H4 (cell line): Measurements from ENCODE around the gene ZFPM1. TPM values are rescaled to one million over a fixed set of nuclear protein-coding genes. Genes with fewer than 3 reads are reported as not detected.

ENCODE experiments used
- DNase-seq: peaks from one replicate; pipeline ENCODE4 v3.0.0-alpha.2; 2015; ENCODE audit warnings: low spot score
- total RNA-seq: library from RNA; depleted of rRNA; stranded (reverse); fragments of >200 nt; shearing (Covaris generic); gene quantifications from 2 replicates; pipeline ENCODE4 v1.2.3, GENCODE V29; 2014

ZFPM1 gene
- total RNA-seq, 1 experiment from 2014 or later = 0.29 TPM

DNA sequence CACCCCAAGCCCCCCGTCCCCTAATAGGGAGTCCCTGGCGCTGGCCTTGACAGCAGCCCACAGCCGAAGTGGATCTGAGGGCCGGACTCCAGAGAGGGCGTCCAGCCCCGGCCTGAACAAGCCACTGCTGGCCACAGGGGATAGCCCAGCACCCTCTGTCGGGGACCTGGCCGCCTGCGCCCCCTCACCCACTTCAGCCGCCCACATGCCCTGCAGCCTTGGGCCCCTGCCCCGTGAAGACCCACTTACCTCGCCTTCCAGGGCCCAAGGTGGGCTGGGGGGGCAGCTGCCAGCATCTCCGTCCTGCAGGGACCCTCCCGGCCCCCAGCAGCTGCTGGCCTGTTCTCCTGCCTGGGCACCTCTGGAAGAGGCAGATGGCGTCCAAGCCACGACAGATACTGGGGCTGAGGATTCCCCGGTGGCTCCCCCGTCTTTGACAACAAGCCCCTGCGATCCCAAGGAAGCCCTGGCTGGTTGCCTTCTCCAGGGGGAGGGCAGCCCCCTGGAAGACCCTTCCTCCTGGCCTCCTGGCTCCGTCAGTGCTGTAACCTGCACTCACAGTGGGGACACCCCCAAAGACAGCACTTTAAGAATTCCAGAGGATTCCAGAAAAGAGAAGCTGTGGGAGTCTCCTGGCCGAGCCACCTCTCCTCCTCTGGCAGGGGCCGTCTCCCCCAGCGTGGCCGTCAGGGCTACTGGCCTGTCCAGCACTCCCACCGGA lies 19.3 kb upstream of the ZFPM1 start:
- DNase-seq = no peak

DNA sequence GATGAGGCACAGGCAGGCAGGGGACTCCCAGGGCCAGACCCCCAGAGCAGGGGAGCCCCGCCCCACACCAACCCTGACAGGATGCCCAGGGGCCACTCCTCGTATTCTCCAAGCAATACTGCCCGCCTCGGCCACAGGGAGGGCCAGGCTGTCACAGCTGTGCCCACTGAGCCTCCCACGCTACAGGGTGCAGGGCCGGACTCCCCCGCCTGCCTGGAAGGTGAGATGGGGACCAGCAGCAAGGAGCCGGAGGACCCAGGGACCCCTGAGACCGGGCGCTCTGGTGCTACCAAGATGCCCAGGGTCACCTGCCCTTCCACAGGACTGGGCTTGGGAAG lies 18.8 kb upstream of the ZFPM1 start:
- no peak for DNase-seq

- no peak for DNase-seq
These were observed 18.3 kb upstream of the ZFPM1 start for GRCh38 chr16:88434746-88435145.

DNA sequence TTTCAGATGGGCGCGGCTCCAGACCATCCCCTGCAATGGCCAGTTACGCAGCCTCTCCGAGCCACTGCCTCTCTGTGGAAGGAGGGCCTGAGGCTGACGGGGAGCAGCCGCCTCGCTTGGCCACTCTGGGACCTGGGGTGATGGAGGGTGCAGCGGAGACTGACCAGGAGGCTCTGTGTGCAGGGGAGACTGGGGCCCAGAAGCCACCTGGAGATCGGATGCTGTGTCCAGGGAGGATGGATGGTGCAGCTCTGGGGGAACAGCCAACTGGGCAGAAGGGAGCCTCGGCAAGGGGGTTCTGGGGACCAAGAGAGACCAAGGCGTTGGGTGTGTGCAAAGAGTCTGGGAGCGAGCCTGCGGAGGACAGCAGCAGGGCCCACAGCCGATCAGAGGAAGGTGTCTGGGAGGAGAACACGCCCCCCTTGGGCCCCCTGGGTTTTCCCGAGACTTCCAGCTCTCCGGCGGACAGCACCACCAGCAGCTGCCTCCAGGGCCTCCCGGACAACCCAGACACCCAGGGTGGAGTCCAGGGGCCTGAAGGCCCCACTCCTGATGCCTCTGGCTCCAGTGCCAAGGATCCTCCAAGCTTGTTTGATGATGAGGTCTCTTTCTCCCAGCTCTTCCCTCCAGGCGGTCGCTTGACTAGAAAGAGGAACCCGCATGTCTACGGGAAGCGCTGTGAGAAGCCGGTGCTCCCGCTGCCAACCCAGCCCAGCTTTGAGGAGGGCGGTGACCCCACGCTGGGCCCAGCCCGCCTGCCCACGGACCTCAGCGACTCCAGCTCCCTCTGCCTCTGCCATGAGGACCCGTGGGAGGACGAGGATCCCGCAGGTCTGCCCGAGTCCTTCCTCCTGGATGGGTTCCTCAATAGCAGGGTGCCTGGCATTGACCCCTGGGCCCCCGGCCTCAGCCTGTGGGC lies 17.4 kb upstream of the ZFPM1 start:
- no peak for DNase-seq

DNA sequence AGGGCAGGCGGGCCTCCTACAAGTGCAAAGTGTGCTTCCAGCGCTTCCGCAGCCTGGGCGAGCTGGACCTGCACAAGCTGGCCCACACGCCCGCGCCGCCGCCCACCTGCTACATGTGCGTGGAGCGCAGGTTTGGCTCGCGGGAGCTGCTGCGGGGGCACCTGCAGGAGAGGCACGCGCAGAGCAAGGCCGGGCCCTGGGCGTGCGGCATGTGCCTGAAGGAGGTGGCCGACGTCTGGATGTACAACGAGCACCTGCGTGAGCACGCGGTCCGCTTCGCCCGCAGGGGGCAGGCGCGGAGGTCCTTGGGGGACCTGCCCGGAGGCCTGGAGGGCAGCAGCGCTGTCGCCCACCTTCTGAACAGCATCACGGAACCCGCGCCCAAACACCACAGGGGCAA lies 16.3 kb upstream of the ZFPM1 start:
- no peak for DNase-seq

DNA sequence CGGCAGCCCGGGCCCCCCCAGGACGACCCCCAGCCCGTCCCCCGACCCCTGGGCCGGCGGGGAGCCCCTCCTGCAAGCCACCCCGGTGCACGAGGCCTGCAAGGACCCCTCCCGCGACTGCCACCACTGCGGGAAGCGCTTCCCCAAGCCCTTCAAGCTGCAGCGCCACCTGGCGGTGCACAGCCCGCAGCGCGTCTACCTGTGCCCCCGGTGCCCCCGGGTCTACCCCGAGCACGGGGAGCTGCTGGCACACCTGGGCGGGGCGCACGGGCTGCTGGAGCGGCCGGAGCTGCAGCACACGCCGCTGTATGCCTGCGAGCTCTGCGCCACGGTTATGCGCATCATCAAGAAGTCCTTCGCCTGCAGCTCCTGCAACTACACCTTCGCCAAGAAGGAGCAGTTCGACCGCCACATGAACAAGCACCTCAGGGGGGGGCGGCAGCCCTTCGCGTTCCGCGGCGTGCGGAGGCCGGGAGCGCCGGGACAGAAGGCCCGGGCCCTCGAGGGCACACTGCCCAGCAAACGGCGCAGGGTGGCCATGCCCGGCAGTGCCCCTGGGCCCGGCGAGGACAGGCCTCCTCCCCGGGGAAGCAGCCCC lies 15.6 kb upstream of the ZFPM1 start:
- peak; percentile 44 for DNase-seq

GRCh38 chr16:88438084-88438870 lies 14.8 kb upstream of the ZFPM1 start:
- no peak for DNase-seq

DNA sequence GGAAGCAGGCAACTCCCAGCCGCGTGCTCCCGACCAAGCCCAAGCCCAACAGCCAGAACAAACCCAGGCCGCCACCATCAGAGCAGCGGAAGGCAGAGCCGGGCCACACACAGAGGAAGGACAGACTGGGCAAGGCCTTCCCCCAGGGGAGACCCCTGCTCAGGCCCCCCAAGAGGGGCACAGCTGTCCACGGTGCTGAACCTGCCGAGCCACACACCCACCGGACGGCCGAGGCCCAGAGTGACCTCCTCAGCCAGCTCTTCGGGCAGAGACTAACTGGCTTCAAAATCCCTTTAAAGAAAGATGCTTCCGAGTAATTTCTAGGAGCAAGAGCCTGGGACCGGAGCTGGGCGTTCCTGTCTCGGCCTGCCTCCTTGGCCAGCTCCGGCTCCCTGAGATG lies 14.1 kb upstream of the ZFPM1 start:
- no peak for DNase-seq

- DNase-seq = no peak
These were observed 13.4 kb upstream of the ZFPM1 start for GRCh38 chr16:88439706-88440105.

GRCh38 chr16:88440111-88440510 lies 13.0 kb upstream of the ZFPM1 start:
- no peak for DNase-seq

GRCh38 chr16:88440686-88441405 lies 12.2 kb upstream of the ZFPM1 start:
- DNase-seq = no peak

DNA sequence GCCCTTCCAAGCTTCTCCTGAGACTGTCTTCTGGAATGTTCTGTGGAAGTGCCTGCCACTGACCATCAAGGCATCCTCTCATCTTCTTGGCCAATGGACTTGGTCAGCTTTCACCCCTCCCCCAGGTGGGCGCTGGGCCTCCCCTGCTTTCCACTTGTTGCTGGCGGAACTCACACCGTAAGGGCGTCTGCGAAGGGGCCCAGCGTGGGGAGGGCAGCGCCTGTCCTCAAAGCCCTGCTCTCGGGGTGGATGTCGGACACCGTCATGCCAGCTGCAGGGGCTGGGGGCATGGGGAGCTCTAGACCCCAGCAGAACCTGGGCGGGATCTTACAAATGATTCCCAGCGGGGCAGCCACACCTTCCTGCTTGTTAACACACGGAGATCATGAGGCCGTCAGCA lies 11.6 kb upstream of the ZFPM1 start:
- DNase-seq = no peak

- DNase-seq = no peak
These were observed 10.7 kb upstream of the ZFPM1 start for GRCh38 chr16:88442383-88442726.

GRCh38 chr16:88442727-88443576 lies 10.1 kb upstream of the ZFPM1 start:
- DNase-seq = peak; percentile 66

DNA sequence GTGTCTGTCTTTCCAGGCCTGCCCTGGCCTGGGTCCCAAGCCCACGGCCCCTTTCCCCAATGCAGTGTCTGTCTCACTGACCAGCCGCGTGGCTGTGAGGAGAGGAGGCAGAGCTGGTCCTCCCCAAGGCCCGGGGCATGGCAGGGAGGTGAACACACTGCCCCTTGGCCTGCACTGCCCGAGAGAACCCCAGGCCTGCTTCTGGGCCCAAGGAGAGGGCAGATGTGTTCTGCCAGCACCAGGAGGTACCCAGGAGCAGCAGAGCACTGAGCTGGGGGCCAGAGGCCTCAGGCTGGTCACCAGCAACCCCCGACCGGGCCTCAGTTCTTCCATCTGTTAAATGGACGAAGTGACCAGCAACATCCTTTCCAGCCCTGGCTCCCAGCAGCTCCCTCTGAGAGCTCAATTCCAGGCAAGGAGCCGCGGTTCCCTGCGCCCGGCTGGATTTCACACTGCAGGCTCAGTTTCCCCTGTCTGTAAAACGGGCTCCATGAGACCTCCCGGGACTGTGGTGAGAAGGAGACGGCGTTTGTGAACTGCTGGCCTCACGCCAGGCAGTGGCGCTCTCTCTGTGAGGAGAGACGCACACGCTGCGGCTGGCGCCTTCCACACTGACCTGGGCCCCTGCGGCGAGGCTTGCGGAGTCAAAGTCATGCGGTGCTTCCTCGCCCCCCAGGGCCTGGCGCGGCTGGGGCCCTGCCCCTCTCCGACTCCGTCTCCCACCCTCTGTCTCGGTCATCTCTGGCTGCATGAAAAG lies 8.1 kb upstream of the ZFPM1 start:
- no peak for DNase-seq

DNA sequence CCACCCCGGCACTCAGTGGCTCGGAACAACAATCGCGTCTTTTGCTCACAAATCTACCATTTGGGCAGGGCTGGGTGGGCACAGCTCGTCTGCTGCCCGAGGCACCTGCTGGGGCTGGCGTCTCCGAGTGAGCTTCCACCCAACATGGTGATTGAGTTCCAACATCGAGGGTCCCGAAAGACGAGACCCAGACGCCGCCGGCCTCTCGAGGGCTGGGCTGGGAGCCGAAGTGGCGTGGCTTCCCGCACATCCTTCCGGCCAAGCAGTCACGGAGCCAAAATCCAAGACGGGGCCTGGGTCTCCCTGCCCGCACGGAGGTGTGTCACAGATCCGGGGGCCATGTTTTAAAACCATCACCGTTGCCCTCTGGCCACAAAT lies 7.5 kb upstream of the ZFPM1 start:
- DNase-seq = no peak

- no peak for DNase-seq
These were observed 7.0 kb upstream of the ZFPM1 start for GRCh38 chr16:88446061-88446460.

DNA sequence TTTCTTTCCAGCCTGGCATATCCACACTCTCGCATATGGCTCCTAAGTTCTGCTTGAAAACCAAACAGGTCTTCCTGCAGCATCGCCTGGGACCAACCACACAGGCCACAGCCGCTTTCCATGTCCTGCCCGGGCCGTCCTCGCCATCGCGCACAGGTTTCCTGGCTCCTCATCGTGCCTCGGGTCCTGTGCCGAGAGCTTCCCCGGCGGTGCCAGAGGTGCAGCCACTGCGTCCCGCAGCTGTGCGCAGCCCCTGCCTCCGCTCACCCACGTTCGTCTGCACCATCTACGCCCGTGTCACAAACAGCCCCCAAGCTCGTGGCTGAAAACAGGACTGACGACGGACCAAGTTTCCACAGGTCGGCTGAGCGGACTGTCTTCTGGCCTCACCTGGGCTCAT lies 6.3 kb upstream of the ZFPM1 start:
- no peak for DNase-seq

DNA sequence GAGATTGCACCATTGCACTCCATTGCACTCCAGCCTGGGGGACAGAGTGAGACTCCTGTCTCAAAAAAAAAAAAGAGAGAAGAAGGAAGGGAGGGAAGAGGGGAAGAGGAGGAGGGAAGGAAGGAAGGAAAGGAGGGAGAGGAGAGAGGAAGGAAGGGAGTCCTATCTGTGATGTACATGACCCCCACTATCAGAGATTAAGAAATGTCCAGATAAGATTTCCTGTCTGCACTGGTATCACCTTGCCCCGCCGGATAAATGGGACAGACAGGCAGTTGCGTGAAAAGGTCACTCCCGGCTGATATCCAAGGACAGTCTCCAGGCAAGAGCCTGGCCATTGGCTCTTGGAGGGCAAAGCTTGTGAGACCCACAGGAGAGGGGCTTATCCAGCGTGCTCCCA lies 5.2 kb upstream of the ZFPM1 start:
- DNase-seq = no peak
